Testis (tissue), 2 donors: ENCODE results near the gene CASP2.

ENCODE experiments used
- POLR2A ChIP-seq: fragments of 450-650 bp; IDR thresholded peaks from one replicate; pipeline ENCODE4 v1.6.1; 2017; ENCODE audit warnings: antibody characterized with exemption, mild to moderate bottlenecking, moderate library complexity
- TF ChIP-seq, protein P1 (sequence below), 3 experiments: fragments of 450-650 bp in 2 of 3; fragments of 200-600 bp in 1 of 3; sonication (generic) in 1 of 3; IDR thresholded peaks; one replicate each; pipeline ENCODE4 v1.5.1; 2016 to 2019; ENCODE audit warnings: antibody characterized with exemption in 3 of 3, mild to moderate bottlenecking in 2 of 3, moderate library complexity in 1 of 3

DNA sequence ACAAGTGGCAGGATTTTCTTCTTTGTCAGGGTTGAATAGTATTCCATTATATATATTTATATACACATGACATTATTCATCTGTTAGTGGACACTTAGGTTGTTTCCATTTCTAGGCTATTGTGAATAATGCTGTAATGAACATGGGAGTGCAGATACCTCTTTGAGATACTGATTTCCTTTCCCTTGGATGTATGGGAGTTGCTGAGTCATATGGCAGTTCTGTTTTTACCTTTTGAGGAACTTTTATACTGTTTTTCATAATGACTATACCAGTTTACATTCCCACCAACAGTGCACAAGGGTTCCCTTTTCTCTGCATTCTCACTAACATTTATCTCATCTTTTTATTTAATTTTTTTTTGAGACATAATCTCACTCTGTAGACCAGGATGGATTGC is 26.0 kb downstream of the CASP2 start:
- TF ChIP-seq, protein P1, sequence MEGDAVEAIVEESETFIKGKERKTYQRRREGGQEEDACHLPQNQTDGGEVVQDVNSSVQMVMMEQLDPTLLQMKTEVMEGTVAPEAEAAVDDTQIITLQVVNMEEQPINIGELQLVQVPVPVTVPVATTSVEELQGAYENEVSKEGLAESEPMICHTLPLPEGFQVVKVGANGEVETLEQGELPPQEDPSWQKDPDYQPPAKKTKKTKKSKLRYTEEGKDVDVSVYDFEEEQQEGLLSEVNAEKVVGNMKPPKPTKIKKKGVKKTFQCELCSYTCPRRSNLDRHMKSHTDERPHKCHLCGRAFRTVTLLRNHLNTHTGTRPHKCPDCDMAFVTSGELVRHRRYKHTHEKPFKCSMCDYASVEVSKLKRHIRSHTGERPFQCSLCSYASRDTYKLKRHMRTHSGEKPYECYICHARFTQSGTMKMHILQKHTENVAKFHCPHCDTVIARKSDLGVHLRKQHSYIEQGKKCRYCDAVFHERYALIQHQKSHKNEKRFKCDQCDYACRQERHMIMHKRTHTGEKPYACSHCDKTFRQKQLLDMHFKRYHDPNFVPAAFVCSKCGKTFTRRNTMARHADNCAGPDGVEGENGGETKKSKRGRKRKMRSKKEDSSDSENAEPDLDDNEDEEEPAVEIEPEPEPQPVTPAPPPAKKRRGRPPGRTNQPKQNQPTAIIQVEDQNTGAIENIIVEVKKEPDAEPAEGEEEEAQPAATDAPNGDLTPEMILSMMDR (IDR thresholded peaks at IDR 0.05), result no peak
- no peak for TF ChIP-seq POLR2A
